Endothelial cell of umbilical vein (primary cell): ENCODE data around the gene VIT. TPM values are rescaled to one million over a fixed set of nuclear protein-coding genes. Genes with fewer than 3 reads are reported as not detected.

ENCODE experiments used
- BruUV-seq: library from RNA; stranded (reverse); fragments of 400-500 nt; replicated peaks from 2 replicates; lab custom pipeline; 2021; lab: Mats Ljungman, UMichigan
- CTCF ChIA-PET: fragments of 300-600, 350-600 bp; sonication (Branson Sonifier 250); formaldehyde crosslinking; loops from one replicate; lab custom pipeline; 2021; ENCODE audit warnings: antibody characterized with exemption, inconsistent platforms; lab: Charles Lee
- POLR2A ChIA-PET: fragments of 300-600, 350-600 bp; sonication (Branson Sonifier 250); formaldehyde crosslinking; loops from one replicate; lab custom pipeline; 2021; ENCODE audit warnings: antibody characterized with exemption, inconsistent platforms; lab: Charles Lee
- DNase-seq: peaks from one replicate; pipeline ENCODE4 v3.0.0-alpha.2; 2011; ENCODE audit warnings: low read depth, low spot score
- FAIRE-seq: peaks from 2 replicates; lab custom pipeline; 2011; peaks lifted over from hg19 to GRCh38; lab: Jason Lieb, UNC
- H2AFZ ChIP-seq: 2 replicates; pipeline ENCODE4 v1.6.0; 2012; ENCODE audit warnings: low read depth, low read length, control low read depth, inconsistent platforms
- H3K27ac ChIP-seq: 2 replicates; pipeline ENCODE4 v1.5.1; 2011; ENCODE audit warnings: low read depth, mild to moderate bottlenecking, control low read depth, low read length, moderate library complexity; ENCODE audit not compliant: insufficient read depth
- H3K27me3 ChIP-seq, 2 experiments: 2 replicates each; pipeline versions ENCODE4 v1.6.0 to v1.6.1; 2011; ENCODE audit warnings: low read length in 2 of 2, mixed read lengths in 1 of 2; ENCODE audit not compliant: control insufficient read depth in 2 of 2, insufficient read depth in 2 of 2
- H3K36me3 ChIP-seq, 2 experiments: 2 replicates in 1 of 2; 3 replicates in 1 of 2; pipeline ENCODE4 v1.5.1; 2011; ENCODE audit warnings: low read length in 2 of 2, mild to moderate bottlenecking in 1 of 2, moderate library complexity in 1 of 2; ENCODE audit not compliant: control insufficient read depth in 2 of 2, insufficient read depth in 2 of 2; ENCODE audit errors: extremely low read depth in 1 of 2
- H3K4me1 ChIP-seq: 3 replicates; pipeline ENCODE4 v1.5.1; 2011; ENCODE audit warnings: mild to moderate bottlenecking, low read length; ENCODE audit not compliant: control insufficient read depth, insufficient read depth; ENCODE audit errors: extremely low read depth
- H3K4me2 ChIP-seq: 2 replicates; pipeline ENCODE4 v1.6.1; 2011; ENCODE audit warnings: low read length, control low read depth, mixed read lengths; ENCODE audit not compliant: insufficient read depth
- H3K4me3 ChIP-seq, 3 experiments: fragments of 200-600 bp in 1 of 3; sonication (generic), shearing (Covaris generic) in 1 of 3; replicated peaks in 1 of 3; 2 replicates each; pipeline ENCODE4 v1.5.1; 2011 to 2016; ENCODE audit warnings: control low read depth in 3 of 3, low read length in 3 of 3, mild to moderate bottlenecking in 2 of 3, inconsistent platforms in 1 of 3, low read depth in 1 of 3, moderate library complexity in 1 of 3; ENCODE audit not compliant: insufficient read depth in 1 of 3
- H3K79me2 ChIP-seq: 2 replicates; pipeline ENCODE4 v1.6.0; 2012; ENCODE audit warnings: low read length, inconsistent platforms; ENCODE audit not compliant: control insufficient read depth, insufficient read depth
- H3K9ac ChIP-seq: replicated peaks from 2 replicates; pipeline ENCODE3; 2011; ENCODE audit warnings: low read length, control low read depth; ENCODE audit not compliant: insufficient read depth; ENCODE audit errors: extremely low read depth
- H3K9me1 ChIP-seq: replicated peaks from 3 replicates; pipeline ENCODE4 v1.6.0; 2011; ENCODE audit warnings: mild to moderate bottlenecking, low read length; ENCODE audit not compliant: control insufficient read depth, insufficient read depth; ENCODE audit errors: extremely low read depth
- H3K9me3 ChIP-seq: replicated peaks from 2 replicates; pipeline ENCODE4 v1.5.1; 2012; ENCODE audit warnings: low read length, inconsistent platforms; ENCODE audit not compliant: control insufficient read depth, insufficient read depth
- H4K20me1 ChIP-seq: replicated peaks from 2 replicates; pipeline ENCODE3; 2011; ENCODE audit warnings: mild to moderate bottlenecking, low read length; ENCODE audit not compliant: control insufficient read depth, insufficient read depth; ENCODE audit errors: extremely low read depth
- CTCF ChIP-seq, 2 donors: IDR thresholded peaks; 1 replicate in 1 of 2; 2 replicates in 1 of 2; pipeline ENCODE4 v1.5.1; 2011; ENCODE audit warnings: low read length in 2 of 2, mild to moderate bottlenecking in 2 of 2, moderate library complexity in 2 of 2, control low read depth in 1 of 2, inconsistent platforms in 1 of 2, low read depth in 1 of 2; ENCODE audit not compliant: insufficient read depth in 1 of 2; ENCODE audit errors: extremely low read depth in 1 of 2
- EZH2 ChIP-seq: IDR thresholded peaks from 2 replicates; pipeline ENCODE4 v1.6.1; 2012; ENCODE audit warnings: borderline replicate concordance, low read depth, mild to moderate bottlenecking, moderate library complexity, low read length, inconsistent platforms; ENCODE audit not compliant: severe bottlenecking
- FOS ChIP-seq: IDR thresholded peaks from 2 replicates; pipeline ENCODE4 v1.6.1; 2011; ENCODE audit warnings: mild to moderate bottlenecking, low read length, moderate library complexity, borderline replicate concordance; ENCODE audit not compliant: insufficient read depth
- GATA2 ChIP-seq: IDR thresholded peaks from 2 replicates; pipeline ENCODE4 v1.7.0; 2011; ENCODE audit warnings: low read depth, mild to moderate bottlenecking, moderate library complexity, mixed read lengths, low read length; ENCODE audit not compliant: insufficient read length, insufficient read depth
- JUN ChIP-seq: IDR thresholded peaks from 2 replicates; pipeline ENCODE4 v1.6.1; 2011; ENCODE audit warnings: borderline replicate concordance, low read depth; ENCODE audit not compliant: insufficient read length, insufficient read depth
- MAX ChIP-seq: IDR thresholded peaks from 2 replicates; pipeline ENCODE4 v1.6.1; 2011; ENCODE audit not compliant: insufficient read depth, insufficient read length
- MYC ChIP-seq: IDR thresholded peaks from one replicate; pipeline ENCODE4 v1.6.1; 2011; ENCODE audit warnings: mild to moderate bottlenecking, low read depth, low read length
- POLR2A ChIP-seq: IDR thresholded peaks from 2 replicates; pipeline ENCODE4 v1.6.1; 2012; ENCODE audit warnings: low read depth, mild to moderate bottlenecking, control low read depth, low read length
- POLR2AphosphoS5 ChIP-seq: IDR thresholded peaks from 2 replicates; pipeline ENCODE4 v1.6.1; 2012; ENCODE audit warnings: low read depth, mild to moderate bottlenecking, control low read depth, low read length, moderate library complexity; ENCODE audit not compliant: insufficient read depth
- dilution Hi-C: fragments of 300-500 bp; cut with MboI; formaldehyde crosslinking; loops from one replicate; pipeline ENCODE4 v1.15.0; 2019; ENCODE audit warnings: low sequenced_read_pairs; ENCODE audit not compliant: extremely low pct_ligation_motif_present
- intact Hi-C: fragments of 100-400 bp; cut with micrococcal nuclease; formaldehyde crosslinking; loops from one replicate; pipeline ENCODE4 v1.10.0; 2022
- polyA plus RNA-seq, 4 experiments: library from polyadenylated mRNA; depleted of rRNA in 3 of 4; stranded (reverse) in 3 of 4; unstranded in 1 of 4; fragments of >200 nt; gene quantifications; 2 replicates each; pipeline versions ENCODE4 v1.2.1 to v1.2.3, GENCODE V29; 2011 to 2012; ENCODE audit warnings: missing spikeins in 1 of 4
- total RNA-seq: library from RNA; stranded (reverse); gene quantifications from 2 replicates; pipeline ENCODE4 v1.2.3, GENCODE V29; 2021

VIT gene
- total and polyA plus RNA-seq, 2 donors (not counting 3 experiments of a cell fraction or from before 2014, with no cell fraction given): 0.54 to 0.88 TPM

GRCh38 chr2:36740061-36740460, 43.6 kb downstream of the VIT start:
- BruUV-seq: no TSS peak
- ChIA-PET CTCF (interaction anchor here (1.5 kb wide), 1 partner anchor 39 kb away, joined by 3 read pairs; no protein-coding TSS in a partner anchor), POLR2A (no interaction called here)
- H3K27me3 ChIP-seq: peaks cover 23 to 26% of the 10 kb centered on the region in 2 experiments
- intact Hi-C loops: no loop called here
- H3K36me3 ChIP-seq: no peaks in the 10 kb centered on the region
- H3K4me2 ChIP-seq: no peak overlapping the region
- H2AFZ ChIP-seq: no peak overlapping the region
- DNase-seq (no peak), FAIRE-seq (no peak)
- H3K4me3 ChIP-seq: no peak overlapping the region
- no peak for TF ChIP-seq CTCF (IDR thresholded peaks at IDR 0.05; ENCODE audit: extremely low read depth in 1 of 2, insufficient read depth in 1 of 2, low read depth in 1 of 2, low read length in 2 of 2)
- TF ChIP-seq MAX: no peak
- no peak for TF ChIP-seq JUN
- no peak for TF ChIP-seq POLR2A
- TF ChIP-seq FOS: no peak
- TF ChIP-seq GATA2: no peak
- no peak for TF ChIP-seq EZH2
- TF ChIP-seq MYC: no peak
- no peak for TF ChIP-seq POLR2AphosphoS5
- H3K79me2 ChIP-seq: no peaks in the 10 kb centered on the region
- dilution Hi-C loops: no loop called here
- no peak overlapping the region for H3K27ac ChIP-seq
- H3K9me1 ChIP-seq: no peaks in the 10 kb centered on the region
- no peak overlapping the region for H3K9ac ChIP-seq
- no peaks in the 10 kb centered on the region for H4K20me1 ChIP-seq
- H3K9me3 ChIP-seq: no peaks in the 10 kb centered on the region
- no peaks in the 10 kb centered on the region for H3K4me1 ChIP-seq
